Upper lobe of left lung (tissue), 6 donors: ENCODE results near the gene NRP1. TPM values are rescaled to one million over a fixed set of nuclear protein-coding genes. Genes with fewer than 3 reads are reported as not detected.

Experiments
- ATAC-seq, 2 donors: fragments of 200-7000 bp; cut with Tn5 transposase; one replicate each; pipeline ENCODE4 v1.9.1; 2022; ENCODE audit warnings: mild to moderate bottlenecking in 2 of 2, moderate library complexity in 2 of 2; ENCODE audit not compliant: low FRiP score in 2 of 2
- DNase-seq, 2 donors: peaks; one replicate each; pipeline ENCODE4 v3.0.0-alpha.2; 2019 to 2020
- H3K27ac ChIP-seq, 4 donors: fragments of 200-600 bp; sonication (generic); one replicate each; pipeline ENCODE4 v1.5.1; 2016 to 2019
- H3K27me3 ChIP-seq, 4 donors: fragments of 200-600 bp; sonication (generic); one replicate each; pipeline ENCODE4 v1.5.1; 2017 to 2019
- H3K36me3 ChIP-seq, 4 donors: fragments of 200-600 bp; sonication (generic); one replicate each; pipeline ENCODE4 v1.5.1; 2016 to 2019
- H3K4me1 ChIP-seq, 4 donors: fragments of 200-600 bp; sonication (generic); one replicate each; pipeline ENCODE4 v1.5.1; 2018 to 2019
- H3K4me3 ChIP-seq, 4 donors: fragments of 200-600 bp; sonication (generic); one replicate each; pipeline ENCODE4 v1.5.1; 2017 to 2019; ENCODE audit warnings: mild to moderate bottlenecking in 2 of 4, moderate library complexity in 1 of 4
- H3K9me3 ChIP-seq, 4 donors: fragments of 200-600 bp; sonication (generic); one replicate each; pipeline ENCODE4 v1.5.1; 2018 to 2019
- EP300 ChIP-seq, 4 donors: sonication (generic); formaldehyde crosslinking; IDR thresholded peaks; one replicate each; pipeline ENCODE4 v1.5.1; 2017; ENCODE audit warnings: antibody characterized with exemption in 4 of 4, control low read depth in 2 of 4
- POLR2A ChIP-seq, 4 donors: fragments of 450-650 bp; IDR thresholded peaks; one replicate each; pipeline ENCODE4 v1.5.1; 2016 to 2017; ENCODE audit warnings: antibody characterized with exemption in 4 of 4, mild to moderate bottlenecking in 2 of 4
- POLR2AphosphoS5 ChIP-seq, 2 donors: sonication (generic); formaldehyde crosslinking; IDR thresholded peaks; one replicate each; pipeline ENCODE4 v1.5.1; 2017; ENCODE audit warnings: antibody characterized with exemption in 2 of 2
- WGBS, 2 donors: methylation state at CpG; one replicate each; pipeline ENCODE4 v1.1.5; 2017 to 2018; 5-methylcytosine and 5-hydroxymethylcytosine counted together
- total RNA-seq, 6 donors: library from RNA; depleted of rRNA in 4 of 6; stranded (reverse); fragments of >200 nt in 4 of 6; gene quantifications; one replicate each; pipeline versions ENCODE4 v1.1.0 to v1.2.1, GENCODE V29; 2016 to 2021
- TF ChIP-seq, protein P1 (sequence below), 6 experiments: fragments of 450-650 bp in 4 of 6; fragments of 200-600 bp in 2 of 6; sonication (generic) in 2 of 6; IDR thresholded peaks; one replicate each; pipeline ENCODE4 v1.5.1; 2016 to 2019; ENCODE audit warnings: antibody characterized with exemption in 6 of 6
- donor health status: DM: no; HTN: no; CAD: no; lungs with moderate emphysema.
- donor health status: DM: no; HTN: yes; CAD: no; lungs with severe emphysema.

The NRP1 gene
- total RNA-seq, 6 donors from 2014 or later, result 48.5 to 136 (median 64.1) TPM

DNA sequence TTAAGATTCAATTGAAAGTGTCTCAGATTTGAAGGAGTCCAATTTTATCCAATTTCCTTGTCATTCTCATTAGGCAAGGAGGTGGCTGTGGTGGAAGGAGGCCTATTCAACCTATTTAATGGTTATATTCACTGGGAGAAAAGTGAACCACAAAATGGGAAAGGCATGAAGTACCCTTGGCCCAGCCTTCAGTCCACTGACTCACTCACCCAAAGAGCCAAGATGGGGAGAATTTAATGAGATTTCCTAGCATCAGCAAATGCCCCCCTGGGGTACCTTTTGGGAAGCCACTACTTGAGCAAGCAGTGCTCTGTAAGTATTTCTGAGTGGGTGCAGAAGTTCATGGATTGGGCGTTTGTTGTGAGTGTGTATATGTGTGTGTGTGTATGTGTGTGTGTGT, 144.1 kb downstream of the NRP1 start:
- Histone ChIP-seq H3K4me3 (no peak overlapping the region), H3K27ac (no peak overlapping the region), H3K4me1 (peaks cover 6 to 24% (median 23%) of the 10 kb centered on the region in 4 donors), H3K36me3 (peaks cover 0 to 37% (median 9%) of the 10 kb centered on the region in 4 donors), H3K27me3 (no peaks in the 10 kb centered on the region), H3K9me3 (no peaks in the 10 kb centered on the region)
- DNase-seq, result no peak
- ATAC-seq, result no peak
- WGBS, 2 donors, result 100% methylated on average over 1 of the region's 1 CpG
- TF ChIP-seq EP300 (IDR thresholded peaks at IDR 0.05) (no peak), POLR2AphosphoS5 (IDR thresholded peaks at IDR 0.05) (no peak), POLR2A (IDR thresholded peaks at IDR 0.05) (no peak)
- TF ChIP-seq, protein P1, sequence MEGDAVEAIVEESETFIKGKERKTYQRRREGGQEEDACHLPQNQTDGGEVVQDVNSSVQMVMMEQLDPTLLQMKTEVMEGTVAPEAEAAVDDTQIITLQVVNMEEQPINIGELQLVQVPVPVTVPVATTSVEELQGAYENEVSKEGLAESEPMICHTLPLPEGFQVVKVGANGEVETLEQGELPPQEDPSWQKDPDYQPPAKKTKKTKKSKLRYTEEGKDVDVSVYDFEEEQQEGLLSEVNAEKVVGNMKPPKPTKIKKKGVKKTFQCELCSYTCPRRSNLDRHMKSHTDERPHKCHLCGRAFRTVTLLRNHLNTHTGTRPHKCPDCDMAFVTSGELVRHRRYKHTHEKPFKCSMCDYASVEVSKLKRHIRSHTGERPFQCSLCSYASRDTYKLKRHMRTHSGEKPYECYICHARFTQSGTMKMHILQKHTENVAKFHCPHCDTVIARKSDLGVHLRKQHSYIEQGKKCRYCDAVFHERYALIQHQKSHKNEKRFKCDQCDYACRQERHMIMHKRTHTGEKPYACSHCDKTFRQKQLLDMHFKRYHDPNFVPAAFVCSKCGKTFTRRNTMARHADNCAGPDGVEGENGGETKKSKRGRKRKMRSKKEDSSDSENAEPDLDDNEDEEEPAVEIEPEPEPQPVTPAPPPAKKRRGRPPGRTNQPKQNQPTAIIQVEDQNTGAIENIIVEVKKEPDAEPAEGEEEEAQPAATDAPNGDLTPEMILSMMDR (IDR thresholded peaks at IDR 0.05), result no peak

DNA sequence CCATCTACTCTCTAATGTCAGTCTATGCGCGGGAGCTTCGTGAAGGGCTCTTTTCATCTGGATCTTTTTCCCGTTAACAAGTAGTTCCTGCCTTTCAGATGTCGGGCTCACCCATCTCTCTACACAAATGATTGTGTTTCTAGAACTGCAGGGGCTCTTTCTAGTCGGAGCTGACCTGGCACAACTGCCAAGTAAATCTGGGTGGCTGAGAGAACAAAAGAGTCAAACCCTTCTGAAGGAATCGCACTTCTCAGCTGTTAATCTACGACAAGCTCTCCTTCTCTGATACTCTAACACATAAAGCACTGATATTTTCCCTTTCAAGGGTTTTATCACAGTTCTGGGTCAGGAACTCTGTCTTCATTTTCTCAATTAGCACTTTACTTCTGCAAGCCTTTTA, 144.7 kb downstream of the NRP1 start:
- no peak overlapping the region for H3K4me3 ChIP-seq
- no peaks in the 10 kb centered on the region for H3K9me3 ChIP-seq
- peaks cover 5 to 19% (median 17%) of the 10 kb centered on the region in 4 donors for H3K4me1 ChIP-seq
- DNase-seq (no peak), ATAC-seq (no peak)
- peaks cover 0 to 43% (median 10%) of the 10 kb centered on the region in 4 donors for H3K36me3 ChIP-seq
- 85 to 89% methylated on average over 8 of the region's 8 CpGs for WGBS, 2 donors
- no peak for TF ChIP-seq POLR2AphosphoS5 (IDR thresholded peaks at IDR 0.05)
- no peak for TF ChIP-seq POLR2A (IDR thresholded peaks at IDR 0.05)
- no peak for TF ChIP-seq EP300 (IDR thresholded peaks at IDR 0.05)
- TF ChIP-seq, protein P1 (IDR thresholded peaks at IDR 0.05), result no peak
- H3K27ac ChIP-seq, result no peak overlapping the region
- H3K27me3 ChIP-seq, result no peaks in the 10 kb centered on the region

DNA sequence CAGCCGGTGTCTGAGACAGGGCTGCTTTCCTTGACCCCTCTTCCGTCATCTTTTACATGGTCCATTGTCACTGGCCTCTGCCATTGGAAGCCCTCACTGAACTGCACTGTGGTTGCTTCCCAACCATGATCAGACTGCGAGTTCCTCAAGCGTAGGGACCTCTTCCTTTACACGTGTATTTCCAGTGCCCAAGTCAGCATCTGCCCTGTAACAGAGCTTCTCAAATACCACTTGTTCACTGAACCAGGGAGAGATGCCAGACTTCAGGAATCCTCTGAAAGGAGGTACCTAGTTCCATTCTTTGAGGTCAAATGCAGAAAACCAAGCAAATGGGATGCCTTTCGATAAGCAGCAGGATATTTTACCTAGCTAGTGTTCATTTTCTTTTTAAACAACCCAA, 145.1 kb downstream of the NRP1 start:
- no peak for TF ChIP-seq EP300 (IDR thresholded peaks at IDR 0.05)
- TF ChIP-seq, protein P1 (IDR thresholded peaks at IDR 0.05), result no peak
- TF ChIP-seq POLR2A (IDR thresholded peaks at IDR 0.05), result no peak
- no peak for TF ChIP-seq POLR2AphosphoS5 (IDR thresholded peaks at IDR 0.05)
- no peak for ATAC-seq
- H3K4me3 ChIP-seq, result no peak overlapping the region
- no peak for DNase-seq
- H3K36me3 ChIP-seq, result peaks cover 0 to 48% (median 10%) of the 10 kb centered on the region in 4 donors
- H3K9me3 ChIP-seq, result no peaks in the 10 kb centered on the region
- no peaks in the 10 kb centered on the region for H3K27me3 ChIP-seq
- peaks cover 5 to 15% (median 12%) of the 10 kb centered on the region in 4 donors for H3K4me1 ChIP-seq
- 86 to 91% methylated on average over 6 of the region's 6 CpGs for whole genome bisulfite sequencing, 2 donors
- H3K27ac ChIP-seq, result no peak overlapping the region

DNA sequence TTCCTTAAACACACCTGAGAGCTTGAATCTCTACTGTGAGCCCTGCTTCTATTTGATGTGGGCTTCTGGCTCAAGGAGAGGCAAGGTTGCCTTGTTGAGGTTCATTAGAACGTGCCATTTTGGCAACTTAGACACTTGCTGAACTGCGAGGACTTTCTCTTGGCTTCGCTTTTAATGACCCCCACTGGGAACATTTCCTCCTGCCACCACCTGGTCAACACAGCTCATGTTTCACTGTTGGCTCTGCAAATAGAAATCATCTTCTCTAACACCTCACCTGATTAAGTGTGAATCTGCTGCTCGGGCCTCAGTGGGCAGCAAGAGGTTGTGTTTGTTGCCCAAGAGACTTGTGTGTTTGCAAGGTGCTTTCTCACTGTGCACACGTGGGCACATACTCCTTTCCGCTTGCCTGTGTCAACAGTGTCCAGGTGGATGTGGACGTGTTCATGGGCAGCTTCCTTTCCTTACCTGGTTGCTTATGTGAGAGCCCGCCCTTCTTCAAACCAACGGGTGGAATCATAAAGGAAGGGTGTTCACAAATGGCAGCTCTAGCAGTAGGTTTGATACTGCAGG, 147.0 kb downstream of the NRP1 start:
- ATAC-seq (no peak), DNase-seq (no peak)
- no peaks in the 10 kb centered on the region for H3K9me3 ChIP-seq
- H3K27ac ChIP-seq, result no peak overlapping the region
- TF ChIP-seq POLR2AphosphoS5 (IDR thresholded peaks at IDR 0.05), result no peak
- TF ChIP-seq POLR2A (IDR thresholded peaks at IDR 0.05), result no peak
- TF ChIP-seq, protein P1 (IDR thresholded peaks at IDR 0.05), result no peak
- no peak for TF ChIP-seq EP300 (IDR thresholded peaks at IDR 0.05)
- no peaks in the 10 kb centered on the region for H3K27me3 ChIP-seq
- H3K4me1 ChIP-seq, result no peaks in the 10 kb centered on the region
- 80 to 81% methylated on average over 9 of the region's 9 CpGs for WGBS, 2 donors
- peaks cover 0 to 64% (median 13%) of the 10 kb centered on the region in 4 donors for H3K36me3 ChIP-seq
- H3K4me3 ChIP-seq, result no peak overlapping the region

DNA sequence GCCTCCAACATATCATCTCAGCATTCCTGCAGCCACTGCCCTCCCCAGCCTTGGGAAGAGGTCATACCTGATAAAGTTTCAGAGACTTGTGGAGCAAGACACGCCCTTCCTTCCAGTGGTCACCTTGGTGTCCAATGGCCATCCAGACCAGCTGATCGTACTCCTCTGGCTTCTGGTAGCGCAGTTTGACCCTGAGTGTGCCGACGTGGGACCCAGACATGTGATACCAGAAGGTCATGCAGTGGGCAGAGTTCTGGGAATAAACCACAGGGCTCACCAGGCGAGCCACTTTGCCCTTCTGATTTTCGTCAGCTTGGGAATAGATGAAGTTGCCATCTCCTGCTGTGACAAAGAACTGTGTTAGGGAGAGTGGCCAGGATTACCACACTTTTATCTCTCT, 148.3 kb downstream of the NRP1 start:
- Histone ChIP-seq H3K36me3 (peaks cover 0 to 72% (median 14%) of the 10 kb centered on the region in 4 donors), H3K27ac (no peak overlapping the region), H3K4me1 (no peaks in the 10 kb centered on the region), H3K9me3 (no peaks in the 10 kb centered on the region), H3K4me3 (no peak overlapping the region), H3K27me3 (no peaks in the 10 kb centered on the region)
- DNase-seq (no peak), ATAC-seq (no peak)
- 92 to 94% methylated on average over 6 to 7 of the region's 7 CpGs for WGBS, 2 donors
- no peak for TF ChIP-seq EP300 (IDR thresholded peaks at IDR 0.05)
- no peak for TF ChIP-seq POLR2A (IDR thresholded peaks at IDR 0.05)
- TF ChIP-seq, protein P1 (IDR thresholded peaks at IDR 0.05), result no peak
- TF ChIP-seq POLR2AphosphoS5 (IDR thresholded peaks at IDR 0.05), result no peak
